ENCODE results near the gene POLR2C. TPM values are rescaled to one million over a fixed set of nuclear protein-coding genes. Genes with fewer than 3 reads are reported as not detected.
A peak's percentile ranks its signal among the peaks of the same experiment; 100 is the strongest.

POLR2C gene
- total RNA-seq, 1 donor from 2014 or later, result 47.6 TPM

- Histone ChIP-seq H3K4me1 (peaks cover 61% of the 10 kb centered on the region), H3K27ac (replicated peaks) (no peak overlapping the region), H3K27me3 (ENCODE audit: low read depth) (no peaks in the 10 kb centered on the region), H3K4me3 (no peak overlapping the region), H3K36me3 (peaks cover 56% of the 10 kb centered on the region), H3K9me3 (replicated peaks) (no peaks in the 10 kb centered on the region)
- no peak for TF ChIP-seq CTCF (IDR thresholded peaks at IDR 0.05; ENCODE audit: borderline replicate concordance)
- intact Hi-C loops (cut with micrococcal nuclease), result no loop called here
- no peak for DNase-seq
These were observed 11.4 kb downstream of the POLR2C start for GRCh38 chr16:57473906-57474305.

GRCh38 chr16:57474671-57475661 is 12.5 kb downstream of the POLR2C start:
- no peaks in the 10 kb centered on the region for H3K27me3 ChIP-seq (ENCODE audit: low read depth)
- H3K4me3 ChIP-seq, result no peak overlapping the region
- peaks cover 66% of the 10 kb centered on the region for H3K4me1 ChIP-seq
- no peaks in the 10 kb centered on the region for H3K9me3 ChIP-seq (replicated peaks)
- no peak for TF ChIP-seq CTCF (IDR thresholded peaks at IDR 0.05; ENCODE audit: borderline replicate concordance)
- H3K27ac ChIP-seq (replicated peaks), result no peak overlapping the region
- peaks cover 46% of the 10 kb centered on the region for H3K36me3 ChIP-seq
- intact Hi-C loops (cut with micrococcal nuclease), result no loop called here
- no peak for DNase-seq

- Histone ChIP-seq H3K27ac (replicated peaks) (no peak overlapping the region), H3K9me3 (replicated peaks) (no peaks in the 10 kb centered on the region), H3K27me3 (ENCODE audit: low read depth) (no peaks in the 10 kb centered on the region), H3K36me3 (peaks cover 37% of the 10 kb centered on the region), H3K4me1 (peaks cover 66% of the 10 kb centered on the region), H3K4me3 (no peak overlapping the region)
- TF ChIP-seq CTCF (IDR thresholded peaks at IDR 0.05; ENCODE audit: borderline replicate concordance), result peak; percentile 65
- intact Hi-C loops (cut with micrococcal nuclease), result no loop called here
- no peak for DNase-seq
These were observed 13.3 kb downstream of the POLR2C start for GRCh38 chr16:57475711-57476339.

GRCh38 chr16:57476546-57477410 is 14.3 kb downstream of the POLR2C start:
- H3K36me3 ChIP-seq, result peaks cover 28% of the 10 kb centered on the region
- no peaks in the 10 kb centered on the region for H3K27me3 ChIP-seq (ENCODE audit: low read depth)
- H3K4me3 ChIP-seq, result no peak overlapping the region
- H3K4me1 ChIP-seq, result peaks cover 61% of the 10 kb centered on the region
- no peak for TF ChIP-seq CTCF (IDR thresholded peaks at IDR 0.05; ENCODE audit: borderline replicate concordance)
- intact Hi-C loops (cut with micrococcal nuclease), result no loop called here
- no peak for DNase-seq
- no peak overlapping the region for H3K27ac ChIP-seq (replicated peaks)
- H3K9me3 ChIP-seq (replicated peaks), result no peaks in the 10 kb centered on the region

All from left ventricle myocardium inferior (tissue), 1 donor.